22Rv1 (cell line): ENCODE measurements around the gene PDLIM3.

Experiments
- ZFX ChIP-seq: fragments of 450-650 bp; IDR thresholded peaks from 2 replicates; pipeline ENCODE4 v1.6.1; 2017; ENCODE audit warnings: antibody characterized with exemption, borderline replicate concordance
- TF ChIP-seq, protein P1 (sequence below): fragments of 450-650 bp; IDR thresholded peaks from 2 replicates; pipeline ENCODE4 v1.5.1; 2017; ENCODE audit warnings: mild to moderate bottlenecking

DNA sequence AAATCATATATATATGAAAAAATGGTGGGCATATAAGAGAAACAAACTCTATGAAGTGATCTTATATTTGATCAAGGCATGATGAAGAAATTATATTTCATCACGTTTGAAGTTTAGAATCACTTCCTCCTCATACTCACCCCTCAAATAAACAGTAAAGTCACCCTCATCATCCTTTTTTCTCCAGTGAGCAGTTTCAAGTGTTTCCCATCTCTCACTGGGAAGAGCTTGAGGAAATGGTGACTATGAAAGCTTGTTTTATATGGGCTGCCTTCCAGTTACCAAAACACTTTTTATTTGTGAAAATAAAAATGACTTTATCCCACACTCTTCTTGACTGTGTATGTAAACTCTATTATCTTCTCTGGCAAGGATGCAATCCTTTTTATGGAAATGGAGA, 16.8 kb downstream of the PDLIM3 start:
- TF ChIP-seq, protein P1, sequence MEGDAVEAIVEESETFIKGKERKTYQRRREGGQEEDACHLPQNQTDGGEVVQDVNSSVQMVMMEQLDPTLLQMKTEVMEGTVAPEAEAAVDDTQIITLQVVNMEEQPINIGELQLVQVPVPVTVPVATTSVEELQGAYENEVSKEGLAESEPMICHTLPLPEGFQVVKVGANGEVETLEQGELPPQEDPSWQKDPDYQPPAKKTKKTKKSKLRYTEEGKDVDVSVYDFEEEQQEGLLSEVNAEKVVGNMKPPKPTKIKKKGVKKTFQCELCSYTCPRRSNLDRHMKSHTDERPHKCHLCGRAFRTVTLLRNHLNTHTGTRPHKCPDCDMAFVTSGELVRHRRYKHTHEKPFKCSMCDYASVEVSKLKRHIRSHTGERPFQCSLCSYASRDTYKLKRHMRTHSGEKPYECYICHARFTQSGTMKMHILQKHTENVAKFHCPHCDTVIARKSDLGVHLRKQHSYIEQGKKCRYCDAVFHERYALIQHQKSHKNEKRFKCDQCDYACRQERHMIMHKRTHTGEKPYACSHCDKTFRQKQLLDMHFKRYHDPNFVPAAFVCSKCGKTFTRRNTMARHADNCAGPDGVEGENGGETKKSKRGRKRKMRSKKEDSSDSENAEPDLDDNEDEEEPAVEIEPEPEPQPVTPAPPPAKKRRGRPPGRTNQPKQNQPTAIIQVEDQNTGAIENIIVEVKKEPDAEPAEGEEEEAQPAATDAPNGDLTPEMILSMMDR = no peak
- TF ChIP-seq ZFX = no peak
